ENCODE data around the gene EPHX1.
"Not testable (repeated sequence)": the region's sequence is repeated elsewhere in the genome, so short reads cannot be mapped to it uniquely, and the experiment has no call there.

EPHX1 gene

DNA sequence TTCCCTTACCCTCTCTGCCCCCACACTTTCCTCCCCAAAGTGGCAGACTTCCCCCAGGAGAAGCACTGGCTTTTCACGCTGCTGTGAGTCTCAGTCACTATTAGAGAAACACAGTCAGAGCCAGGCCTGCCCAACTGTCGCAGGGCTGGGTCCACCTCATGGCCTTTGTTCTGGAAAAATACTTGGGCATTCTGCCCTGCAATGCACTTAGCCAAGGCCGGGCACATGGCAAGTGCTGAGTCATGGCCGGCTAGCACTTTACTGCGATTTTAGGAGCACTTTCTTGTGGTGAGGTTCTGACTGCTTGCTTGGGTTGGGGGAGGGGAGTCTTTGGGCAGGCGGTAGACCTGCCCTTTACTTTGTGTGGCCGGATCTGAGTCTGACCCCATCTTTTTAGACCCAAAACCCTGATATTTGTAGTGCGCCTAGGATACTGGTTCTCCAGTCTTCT, 7.7 kb downstream of the EPHX1 start:
- DNase-seq: no peak

GRCh38 chr1:225818229-225818628, 8.3 kb downstream of the EPHX1 start:
- no peak for DNase-seq

- DNase-seq: no peak
Measured at GRCh38 chr1:225819346-225820192, 9.6 kb downstream of the EPHX1 start.

- DNase-seq: no peak
Measured at GRCh38 chr1:225820522-225821120, 10.7 kb downstream of the EPHX1 start.

GRCh38 chr1:225822655-225823403, 12.9 kb downstream of the EPHX1 start:
- DNase-seq: no peak

- DNase-seq: no peak
Measured at GRCh38 chr1:225823811-225824261, 13.9 kb downstream of the EPHX1 start.

DNA sequence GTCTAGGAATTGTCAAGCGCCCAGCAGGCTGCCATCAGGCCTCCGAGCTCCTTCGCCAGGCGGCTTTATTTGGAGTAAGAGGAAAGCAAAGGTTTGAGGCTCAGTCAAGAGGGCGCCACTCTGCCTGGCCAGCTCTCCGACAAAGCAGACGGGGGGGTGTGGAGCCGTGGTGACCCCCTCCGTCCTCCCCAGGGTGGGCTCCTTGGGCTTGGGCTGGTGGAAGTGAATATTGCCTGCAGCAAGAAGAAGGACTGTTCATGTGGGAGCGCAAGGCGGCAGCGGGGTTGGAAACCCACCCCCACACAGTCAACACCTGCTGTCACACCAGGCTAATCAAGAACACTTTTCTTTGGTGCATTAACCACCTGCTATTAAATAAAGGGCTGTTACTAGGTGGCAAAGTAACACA, 14.6 kb downstream of the EPHX1 start:
- peak; percentile 83 for DNase-seq

DNA sequence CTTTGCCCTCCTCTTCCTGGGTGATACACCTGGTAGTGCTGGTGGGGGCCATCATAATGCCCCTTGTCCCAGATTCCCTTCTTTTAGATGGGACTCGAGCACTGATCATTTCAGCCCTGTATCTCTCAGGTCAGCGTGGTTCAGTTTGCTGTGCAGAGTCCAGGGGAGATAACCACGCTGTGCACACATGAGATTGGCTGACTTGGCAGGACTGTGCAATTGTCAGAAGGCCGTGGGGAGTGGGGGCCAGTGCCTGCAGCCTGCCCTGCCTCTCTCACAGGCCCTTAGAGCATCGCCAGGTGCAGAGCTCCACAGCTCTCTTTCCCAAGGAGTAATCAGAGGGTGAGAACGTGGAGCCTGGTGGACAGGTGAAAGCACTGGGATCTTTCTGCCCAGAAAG, 15.2 kb downstream of the EPHX1 start:
- DNase-seq: no peak

DNA sequence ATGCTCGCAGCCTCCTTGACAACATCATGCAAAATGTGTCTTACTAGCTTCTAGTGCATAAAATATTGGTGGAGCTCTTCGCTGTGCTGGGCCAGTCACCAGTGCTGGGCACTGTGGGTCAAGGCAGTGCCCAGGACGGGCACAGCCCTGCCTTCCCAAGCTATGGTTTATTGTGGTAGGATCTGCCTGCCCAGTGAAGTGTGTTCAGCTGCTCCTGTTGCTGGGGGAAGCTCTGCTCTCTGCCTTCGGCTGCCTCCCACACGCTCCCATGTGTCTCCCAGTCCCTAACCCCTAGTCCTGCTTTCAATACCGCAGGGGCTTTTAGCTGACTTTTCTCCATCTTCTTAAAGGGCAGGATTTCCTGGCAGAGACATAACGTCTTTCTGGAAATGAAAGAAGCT, 15.7 kb downstream of the EPHX1 start:
- DNase-seq: no peak

- no peak for DNase-seq
Measured at GRCh38 chr1:225827076-225827475, 17.2 kb downstream of the EPHX1 start.

DNA sequence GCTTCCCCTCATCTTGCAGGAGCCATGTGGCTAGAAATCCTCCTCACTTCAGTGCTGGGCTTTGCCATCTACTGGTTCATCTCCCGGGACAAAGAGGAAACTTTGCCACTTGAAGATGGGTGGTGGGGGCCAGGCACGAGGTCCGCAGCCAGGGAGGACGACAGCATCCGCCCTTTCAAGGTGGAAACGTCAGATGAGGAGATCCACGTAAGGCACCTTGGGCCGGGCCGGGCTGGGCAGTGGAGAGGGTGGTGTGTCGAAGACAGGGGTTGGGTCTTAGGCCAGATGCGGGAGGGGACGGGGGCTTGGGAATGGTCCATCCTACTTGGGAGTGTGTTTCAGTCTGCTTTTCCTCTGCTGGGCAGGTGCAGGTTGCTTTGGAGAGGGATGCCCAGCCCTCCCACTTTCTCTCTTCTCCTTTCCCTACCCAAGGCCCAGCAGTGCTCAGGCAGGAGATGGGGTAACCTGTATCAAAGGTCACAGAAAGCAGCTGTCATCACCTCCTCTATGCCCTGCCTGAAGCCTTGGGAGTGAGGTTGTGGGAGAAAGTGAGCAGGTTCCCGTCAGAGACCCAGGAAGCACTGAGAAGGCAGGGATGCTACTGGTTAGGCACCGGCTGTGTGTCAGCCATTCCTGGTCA, 18.9 kb downstream of the EPHX1 start:
- no peak for DNase-seq

- no peak for DNase-seq
Measured at GRCh38 chr1:225830841-225831240, 20.9 kb downstream of the EPHX1 start.

DNA sequence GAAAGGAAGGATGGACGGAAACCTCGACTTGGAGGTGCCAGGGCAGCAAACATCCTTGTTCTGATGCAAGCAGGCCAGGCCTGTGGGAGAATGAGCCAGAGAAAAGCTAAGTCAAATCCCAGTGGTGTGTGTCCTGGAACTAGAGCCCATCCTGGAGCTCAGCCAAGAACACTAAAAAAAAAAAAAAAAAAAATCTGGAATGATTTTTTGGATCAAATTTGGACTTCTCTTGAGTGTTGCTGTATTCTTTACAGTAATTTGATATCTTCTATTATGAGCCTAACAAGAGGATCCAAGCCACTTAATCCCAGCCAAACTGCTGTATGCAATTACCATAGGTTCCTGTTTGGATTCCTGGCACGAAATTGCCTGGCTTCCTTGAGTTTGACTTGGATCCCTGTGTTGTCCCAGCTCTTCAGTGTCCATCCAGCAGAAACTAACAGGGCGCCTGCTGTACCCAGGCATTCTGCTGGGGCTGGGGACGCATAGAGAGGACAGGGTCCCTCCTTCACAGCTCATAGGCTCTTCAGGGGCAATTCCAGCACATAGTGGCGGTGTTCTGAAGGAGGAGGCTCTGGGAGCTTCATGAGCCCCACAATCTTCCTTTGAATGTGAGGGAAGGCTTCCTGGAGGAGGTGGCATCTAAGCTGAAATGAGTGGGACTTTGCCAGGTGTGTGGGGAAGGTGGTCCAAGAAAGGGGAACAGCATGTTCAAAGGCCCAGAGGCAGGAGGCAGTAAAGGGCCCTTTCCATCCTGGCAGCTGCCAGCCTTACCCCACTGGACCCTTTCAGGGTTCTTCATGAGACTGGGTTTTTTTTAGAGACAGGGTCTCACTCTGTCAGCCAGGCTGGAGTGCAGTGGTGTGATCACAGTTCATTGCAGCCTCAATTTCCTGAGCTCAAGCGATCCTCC, 24.7 kb downstream of the EPHX1 start:
- DNase-seq: peak; percentile 41

GRCh38 chr1:225835856-225836255, 25.9 kb downstream of the EPHX1 start:
- no peak for DNase-seq

DNA sequence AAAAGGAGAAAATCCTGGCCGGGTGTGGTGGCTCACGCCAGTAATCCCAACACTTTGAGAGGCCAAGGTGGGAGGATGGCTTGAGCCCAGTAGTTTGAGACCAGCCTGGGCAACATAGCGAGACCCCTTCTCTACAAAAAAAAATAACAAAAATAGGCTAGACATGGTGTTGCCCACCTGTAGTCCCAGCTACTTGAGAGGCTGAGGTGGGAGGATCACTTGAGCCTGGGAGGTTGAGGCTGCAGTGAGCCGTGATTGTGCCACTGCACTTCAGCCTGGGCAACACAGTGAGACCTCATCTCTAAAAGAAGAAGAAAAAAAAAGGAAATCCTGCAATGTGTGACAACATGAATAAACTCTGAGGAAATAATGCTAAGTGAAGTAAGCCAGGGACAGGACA, 26.4 kb downstream of the EPHX1 start:
- not testable (repeated sequence) for DNase-seq

GRCh38 chr1:225838793-225839192, 28.9 kb downstream of the EPHX1 start:
- DNase-seq: no peak

GRCh38 chr1:225840223-225840610, 30.3 kb downstream of the EPHX1 start:
- DNase-seq: no peak

- no peak for DNase-seq
Measured at GRCh38 chr1:225840713-225841112, 30.8 kb downstream of the EPHX1 start.

- DNase-seq: no peak
Measured at GRCh38 chr1:225842074-225842473, 32.1 kb downstream of the EPHX1 start.

DNA sequence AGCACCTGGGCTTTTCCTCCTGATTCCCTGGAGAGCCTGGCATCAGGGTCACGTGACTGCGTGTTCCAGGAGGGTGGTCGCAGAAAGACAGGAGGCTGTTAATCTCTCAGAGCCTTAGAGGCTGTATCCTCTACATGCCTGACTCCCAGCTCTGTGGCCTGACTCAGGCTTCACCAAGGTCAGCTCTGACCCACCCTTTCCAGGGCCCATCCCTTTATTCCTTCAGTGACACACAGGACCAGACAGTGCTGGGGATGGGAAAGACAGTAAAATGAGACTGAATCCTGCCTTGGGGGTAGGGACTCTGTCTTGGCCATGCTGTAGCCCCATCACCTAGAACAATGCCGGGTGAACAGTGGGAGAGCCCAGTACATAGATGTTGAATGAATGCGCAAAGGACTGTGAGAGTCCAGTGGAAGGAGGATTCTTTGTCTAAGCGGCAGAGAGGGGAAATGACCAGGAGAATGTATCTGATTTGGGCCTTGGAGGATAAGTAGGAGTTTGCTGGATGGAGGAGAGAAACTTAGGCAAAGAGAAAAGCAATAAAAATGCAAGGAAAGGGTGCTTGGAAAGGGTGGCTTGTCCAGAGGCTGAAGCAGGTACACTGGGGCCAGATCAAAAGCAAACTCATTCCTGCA, 33.0 kb downstream of the EPHX1 start:
- no peak for DNase-seq

GRCh38 chr1:225843426-225843795, 33.5 kb downstream of the EPHX1 start:
- no peak for DNase-seq
